ENCODE results near the gene ECT2.
"Not testable (repeated sequence)": the region's sequence is repeated elsewhere in the genome, so short reads cannot be mapped to it uniquely, and the experiment has no call there.

ECT2 gene, protein sequence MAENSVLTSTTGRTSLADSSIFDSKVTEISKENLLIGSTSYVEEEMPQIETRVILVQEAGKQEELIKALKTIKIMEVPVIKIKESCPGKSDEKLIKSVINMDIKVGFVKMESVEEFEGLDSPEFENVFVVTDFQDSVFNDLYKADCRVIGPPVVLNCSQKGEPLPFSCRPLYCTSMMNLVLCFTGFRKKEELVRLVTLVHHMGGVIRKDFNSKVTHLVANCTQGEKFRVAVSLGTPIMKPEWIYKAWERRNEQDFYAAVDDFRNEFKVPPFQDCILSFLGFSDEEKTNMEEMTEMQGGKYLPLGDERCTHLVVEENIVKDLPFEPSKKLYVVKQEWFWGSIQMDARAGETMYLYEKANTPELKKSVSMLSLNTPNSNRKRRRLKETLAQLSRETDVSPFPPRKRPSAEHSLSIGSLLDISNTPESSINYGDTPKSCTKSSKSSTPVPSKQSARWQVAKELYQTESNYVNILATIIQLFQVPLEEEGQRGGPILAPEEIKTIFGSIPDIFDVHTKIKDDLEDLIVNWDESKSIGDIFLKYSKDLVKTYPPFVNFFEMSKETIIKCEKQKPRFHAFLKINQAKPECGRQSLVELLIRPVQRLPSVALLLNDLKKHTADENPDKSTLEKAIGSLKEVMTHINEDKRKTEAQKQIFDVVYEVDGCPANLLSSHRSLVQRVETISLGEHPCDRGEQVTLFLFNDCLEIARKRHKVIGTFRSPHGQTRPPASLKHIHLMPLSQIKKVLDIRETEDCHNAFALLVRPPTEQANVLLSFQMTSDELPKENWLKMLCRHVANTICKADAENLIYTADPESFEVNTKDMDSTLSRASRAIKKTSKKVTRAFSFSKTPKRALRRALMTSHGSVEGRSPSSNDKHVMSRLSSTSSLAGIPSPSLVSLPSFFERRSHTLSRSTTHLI

DNA sequence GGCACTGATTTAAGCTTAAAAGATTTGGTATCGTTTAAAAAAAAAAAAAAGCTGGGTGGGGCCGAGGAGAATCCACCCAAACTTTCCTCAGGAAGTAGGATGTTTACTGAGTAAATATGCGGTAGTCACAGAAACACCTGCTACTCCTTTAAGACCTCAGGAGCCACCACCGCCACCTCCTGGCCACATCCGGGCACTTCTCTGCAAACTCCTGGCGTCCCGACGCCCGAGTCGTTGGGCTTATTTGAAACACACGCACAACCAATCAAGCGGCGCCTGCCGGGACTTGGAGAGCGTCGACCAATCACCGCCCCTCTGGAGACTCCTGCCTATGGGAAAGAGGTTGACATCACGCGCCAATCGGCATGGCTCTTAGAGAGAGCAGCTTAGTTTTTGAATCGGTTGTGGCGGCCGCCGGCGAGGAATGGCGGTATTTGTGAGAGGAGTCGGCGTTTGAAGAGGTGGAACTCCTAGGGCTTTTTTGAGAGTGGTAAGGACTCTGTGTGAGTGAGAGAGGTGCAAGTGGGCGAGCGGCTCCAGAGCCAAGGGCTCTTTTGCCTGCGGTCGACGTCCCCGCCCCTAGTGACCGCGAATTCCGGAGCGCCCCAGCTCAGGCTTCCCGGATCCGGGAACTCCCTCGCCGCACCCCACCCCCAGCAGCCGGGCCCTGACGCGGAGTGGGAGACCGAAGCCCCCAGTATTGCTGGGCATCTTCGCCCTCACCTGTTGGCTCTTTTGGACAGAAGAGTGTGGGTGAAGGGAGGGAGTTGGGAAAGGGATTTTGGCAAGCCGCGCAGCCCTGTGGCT lies at the start of gene ECT2:
Gene ECT2, plus strand, starts transcription at position 359 of the 807 bp plus-strand sequence. CDS start 3,805 bp downstream, outside the sequence.
- DNase-seq (ENCODE audit: low read depth in 2 of 2): peak; percentile 88 to 92

DNA sequence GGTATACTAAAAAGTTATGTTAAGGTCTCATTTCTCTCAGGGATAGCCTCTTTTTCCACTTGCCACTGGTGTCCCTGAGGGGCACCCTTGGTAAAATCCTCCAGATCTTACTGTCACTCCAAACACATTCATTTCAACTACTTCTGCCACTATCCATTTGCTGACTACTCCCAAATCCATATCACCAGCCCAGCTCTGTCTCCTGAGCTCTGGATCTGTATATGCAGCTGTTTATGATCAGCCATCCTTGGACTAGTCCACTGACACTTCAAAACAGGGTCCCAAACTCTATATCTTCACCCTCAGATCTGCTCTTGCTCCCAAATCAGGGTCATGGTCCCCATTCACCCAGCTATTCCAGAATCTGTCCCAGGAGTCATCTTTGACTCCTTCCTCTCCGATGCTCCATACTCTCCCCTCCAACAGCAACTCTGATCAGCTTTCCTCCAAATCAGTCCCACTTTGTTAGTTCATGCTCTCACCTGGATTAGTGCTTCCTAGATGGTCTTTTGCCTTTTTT lies 49.5 kb upstream of the ECT2 start:
- DNase-seq (ENCODE audit: low read depth in 2 of 2): no peak

DNA sequence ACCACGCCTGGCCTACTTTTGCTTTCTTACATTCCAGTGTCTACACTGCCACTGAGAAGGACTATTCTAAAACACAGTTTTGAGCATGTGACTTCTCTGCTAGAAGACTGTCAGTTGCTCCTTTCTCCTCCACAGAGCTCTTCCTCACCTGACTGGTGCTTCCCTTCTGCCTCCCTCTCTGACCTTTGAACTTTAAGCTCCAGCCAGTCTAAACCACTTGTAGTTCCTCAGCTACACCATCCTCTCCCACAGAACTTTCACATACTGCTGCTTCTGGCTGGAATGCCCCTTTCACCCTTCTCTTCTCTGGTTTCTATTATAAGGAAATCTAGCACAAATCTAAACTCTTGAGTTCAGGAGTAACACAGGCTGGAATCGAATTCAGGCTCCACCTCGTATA lies 48.8 kb upstream of the ECT2 start:
- DNase-seq (ENCODE audit: low read depth in 2 of 2): no peak

DNA sequence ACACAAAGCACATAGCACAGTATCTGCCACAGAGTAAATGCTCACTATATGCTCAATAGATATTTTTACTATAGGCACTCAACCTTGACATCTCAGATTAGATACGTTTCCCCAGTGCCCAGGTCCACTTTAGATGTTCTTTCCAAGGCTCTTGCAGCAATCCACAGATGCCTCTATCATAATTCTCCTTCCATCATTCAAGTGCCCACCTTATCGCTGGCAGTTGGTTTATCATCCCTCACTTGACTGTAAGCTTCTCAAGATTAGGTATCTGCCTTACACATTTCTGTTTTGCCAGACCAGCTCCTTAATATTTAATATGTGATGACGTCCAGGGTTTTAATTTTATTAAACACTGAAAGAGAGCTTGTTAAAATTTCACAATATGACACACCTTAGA lies 48.3 kb upstream of the ECT2 start:
- no peak for DNase-seq (ENCODE audit: low read depth in 2 of 2)

DNA sequence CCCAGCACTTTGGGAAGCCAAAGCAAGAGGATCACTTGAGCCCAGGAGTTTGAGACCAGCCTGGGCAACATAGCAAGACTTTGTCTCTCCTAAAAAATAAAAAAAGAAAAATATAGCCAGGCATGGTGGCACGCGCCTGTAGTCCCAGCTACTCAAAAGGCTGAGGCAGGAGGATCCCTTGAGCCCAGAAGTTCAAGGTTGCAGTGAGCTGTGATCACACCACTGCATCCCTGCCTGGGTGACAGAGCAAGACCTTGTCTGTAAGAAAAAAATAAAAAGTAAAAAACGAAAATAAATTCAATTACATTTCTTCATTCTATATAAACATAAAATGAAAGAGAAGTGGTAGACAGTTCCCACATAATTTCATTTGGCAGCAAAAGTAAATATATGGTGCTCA lies 47.8 kb upstream of the ECT2 start:
- DNase-seq (ENCODE audit: low read depth in 2 of 2): not testable (repeated sequence)

DNA sequence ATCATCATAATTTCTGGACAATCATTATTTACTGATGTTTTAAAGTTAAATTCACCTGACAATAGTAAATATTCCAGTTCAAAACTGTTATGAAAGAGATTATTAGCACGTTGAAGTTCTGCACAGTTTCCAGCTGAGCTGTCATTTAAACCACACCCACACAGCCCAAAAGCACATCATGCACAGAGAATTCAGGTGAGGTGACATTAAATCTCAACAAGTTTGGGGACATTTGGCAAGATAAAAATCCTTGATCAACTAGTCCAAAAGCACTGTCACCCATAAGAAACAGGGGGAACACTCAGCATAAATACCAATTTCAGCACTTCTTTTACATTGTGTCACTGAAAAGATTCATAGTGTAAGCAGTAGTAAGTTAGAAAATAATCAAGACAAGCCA lies 46.5 kb upstream of the ECT2 start:
- DNase-seq (ENCODE audit: low read depth in 2 of 2): no peak

DNA sequence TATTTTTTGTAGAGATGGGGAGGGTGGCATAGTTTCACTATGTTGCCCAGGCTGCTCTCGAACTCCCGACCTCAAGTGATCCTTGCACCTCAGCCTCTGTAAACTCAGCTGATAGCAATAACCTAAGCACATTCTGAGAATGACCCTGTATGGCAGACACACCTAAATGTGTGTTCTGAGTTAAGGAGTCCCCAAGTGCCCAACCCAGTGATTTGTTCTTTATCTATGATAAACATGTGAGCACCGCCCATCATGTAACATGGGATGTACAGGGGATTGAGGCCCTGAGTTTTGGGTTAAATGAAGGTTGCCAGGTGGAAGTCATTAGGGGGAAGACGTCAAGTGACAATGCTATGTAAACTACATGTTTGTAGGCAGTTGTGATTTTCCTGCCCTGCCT lies 45.4 kb upstream of the ECT2 start:
- no peak for DNase-seq (ENCODE audit: low read depth in 2 of 2)

DNA sequence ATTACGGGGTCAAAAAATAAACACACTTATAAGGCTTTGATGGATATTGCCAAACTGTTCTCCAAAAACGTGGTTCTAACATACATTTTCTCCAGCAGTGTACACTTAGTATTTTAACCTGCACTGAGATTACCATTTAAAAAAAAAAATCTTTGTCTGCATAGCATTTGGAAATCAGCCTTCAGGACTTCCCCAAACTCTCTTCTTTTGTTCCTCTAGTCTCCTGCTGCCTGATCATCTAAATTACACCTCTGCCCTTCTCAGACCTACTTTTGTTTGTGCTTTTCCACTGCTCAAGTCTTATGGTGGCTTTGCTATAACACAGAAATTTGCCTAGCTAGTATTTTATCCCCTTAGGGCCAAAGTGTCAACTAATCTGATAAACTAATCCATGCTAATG lies 43.5 kb upstream of the ECT2 start:
- DNase-seq (ENCODE audit: low read depth in 2 of 2): no peak

DNA sequence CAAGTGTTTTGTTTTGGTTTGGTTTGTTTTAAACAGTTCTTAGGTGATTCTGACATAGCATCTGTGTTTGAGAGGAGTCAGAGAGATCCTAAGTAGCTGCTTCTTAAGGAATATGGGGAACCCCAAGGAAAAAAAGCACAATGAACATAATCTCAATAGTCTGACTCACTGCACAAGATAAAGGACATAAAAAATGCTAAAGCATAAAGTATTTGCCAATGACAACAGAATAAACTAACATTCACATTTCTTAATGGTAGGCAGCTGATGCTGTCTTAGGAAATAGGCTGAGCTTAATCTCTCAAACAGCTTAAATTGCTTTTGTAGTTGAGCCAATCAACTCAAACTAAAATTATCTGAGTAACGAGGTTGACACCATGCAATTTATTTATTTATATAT lies 42.6 kb upstream of the ECT2 start:
- no peak for DNase-seq (ENCODE audit: low read depth in 2 of 2)

DNA sequence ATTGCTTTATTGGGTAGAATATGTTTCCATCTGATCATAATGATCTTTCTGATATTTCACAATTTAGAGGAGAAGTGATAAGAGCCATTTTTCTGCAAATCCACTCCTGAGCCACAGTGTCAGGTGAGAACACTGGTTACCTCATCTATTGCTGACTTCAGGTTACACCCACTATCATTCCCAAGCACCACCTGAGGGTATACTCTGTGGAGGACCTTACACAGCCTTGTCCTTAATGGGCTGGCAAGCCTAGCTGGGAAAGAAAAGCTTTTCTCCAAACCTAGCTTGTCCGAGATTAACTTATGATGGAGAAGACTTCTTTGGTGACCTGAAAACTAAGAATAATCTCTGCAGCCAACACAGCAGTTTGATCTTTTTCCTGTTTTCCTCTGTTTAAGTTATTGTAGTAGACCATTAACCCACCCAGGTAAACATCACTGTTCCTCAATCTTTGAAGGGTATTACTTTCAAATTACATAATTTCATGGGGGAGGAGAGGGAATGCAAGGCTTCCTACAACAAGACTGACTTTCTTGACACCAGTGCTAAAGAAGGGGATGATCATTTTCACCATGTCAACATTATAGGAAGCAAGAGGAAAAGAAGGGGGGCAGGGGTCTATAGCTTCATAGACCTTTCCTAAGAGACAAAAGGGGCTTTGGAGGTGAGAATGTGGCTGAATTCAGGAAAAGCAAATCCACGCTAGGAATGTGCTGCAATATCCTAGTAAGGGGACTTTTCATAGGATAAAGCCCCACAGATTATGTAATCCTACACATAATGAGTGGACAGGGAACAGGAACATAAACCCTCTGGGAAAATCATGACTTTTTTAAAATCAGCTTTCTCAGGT lies 41.4 kb upstream of the ECT2 start:
- no peak for DNase-seq (ENCODE audit: low read depth in 2 of 2)

DNA sequence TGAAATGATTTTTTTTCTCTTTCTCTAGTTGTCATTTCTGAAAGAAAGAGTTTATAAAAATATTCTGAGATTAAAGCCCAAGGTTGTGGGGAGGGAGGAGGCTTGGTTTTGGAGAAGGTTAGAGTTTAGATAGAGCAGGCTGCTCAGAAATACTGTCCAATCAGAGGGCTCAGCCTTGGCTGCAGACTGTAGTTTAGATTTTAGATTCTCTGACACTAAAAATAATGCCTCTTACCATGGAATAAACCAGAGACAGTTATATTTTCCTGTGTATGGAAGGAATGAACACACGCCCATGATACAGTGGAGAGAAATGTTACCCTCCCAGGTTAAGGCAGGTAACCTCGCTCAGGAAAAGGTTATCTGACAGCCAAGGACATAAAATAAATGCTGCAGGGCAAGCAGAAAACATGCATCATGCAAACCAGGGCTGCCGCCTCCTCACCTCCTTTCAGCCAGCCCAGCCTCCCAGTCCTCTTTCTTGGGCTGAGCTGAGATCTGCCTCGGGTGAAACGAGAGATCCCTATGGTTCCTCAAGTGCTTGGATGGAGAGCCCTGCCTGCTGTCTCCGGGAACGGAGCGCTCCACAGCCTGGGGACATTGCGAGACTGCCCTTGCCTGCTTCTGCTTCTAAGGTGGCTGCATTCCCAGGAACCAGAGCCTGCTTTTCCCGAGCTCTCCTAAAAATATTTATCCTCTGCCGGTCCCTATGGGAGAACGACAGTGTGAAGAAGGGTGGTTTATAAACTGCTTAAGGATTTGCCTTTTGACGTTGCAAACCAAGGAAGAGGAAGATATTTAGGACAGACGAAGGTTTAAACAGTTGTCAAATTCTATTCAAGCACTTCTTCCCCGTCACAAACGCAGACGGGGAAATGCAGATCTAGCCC lies 40.5 kb upstream of the ECT2 start:
- DNase-seq (ENCODE audit: low read depth in 2 of 2): no peak

DNA sequence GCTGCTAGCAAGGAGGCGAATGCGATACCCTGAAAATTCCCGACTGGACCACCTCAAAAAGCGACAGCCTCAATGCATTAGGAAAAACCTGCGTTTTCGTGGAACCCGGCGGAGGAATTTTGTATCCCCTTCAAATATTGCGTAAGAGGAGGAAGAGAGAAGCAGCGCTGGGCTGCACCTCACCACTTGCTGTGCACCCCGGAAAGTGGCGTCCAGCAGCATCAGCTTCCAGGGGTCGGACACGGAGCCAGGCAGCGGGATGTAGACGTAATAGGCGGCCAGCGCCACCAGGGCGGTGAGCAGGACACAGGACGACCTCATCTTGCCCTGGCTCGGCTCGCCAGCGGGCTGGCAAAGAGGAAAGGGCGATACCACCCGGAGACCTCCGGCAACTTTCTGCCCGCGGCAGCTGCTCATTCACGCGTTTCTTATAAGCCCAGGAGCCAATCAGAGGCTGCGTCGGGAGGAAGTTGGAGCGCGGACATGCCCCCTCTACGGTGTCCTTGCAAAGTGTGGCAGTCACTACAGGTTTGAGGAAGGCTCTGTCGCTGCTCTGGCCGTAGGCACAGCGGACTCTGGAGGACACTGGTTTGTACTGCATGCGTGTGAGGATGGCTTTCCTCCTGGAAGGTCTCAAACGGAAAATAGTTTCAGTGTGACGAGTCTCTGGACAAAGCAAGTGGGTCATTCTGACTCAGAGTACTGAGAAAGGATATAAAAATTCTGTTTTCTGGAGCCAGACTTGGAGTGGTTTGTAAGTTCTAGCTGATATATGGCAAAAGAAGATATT lies 39.7 kb upstream of the ECT2 start, which contains the start of gene NCEH1:
Gene NCEH1, minus strand, starts transcription at position 404 of the 790 bp plus-strand sequence. Its CDS starts 83 bp downstream, at position 321.
- peak in 1 of 2 donors; percentile 28 for DNase-seq (ENCODE audit: low read depth in 2 of 2)

DNA sequence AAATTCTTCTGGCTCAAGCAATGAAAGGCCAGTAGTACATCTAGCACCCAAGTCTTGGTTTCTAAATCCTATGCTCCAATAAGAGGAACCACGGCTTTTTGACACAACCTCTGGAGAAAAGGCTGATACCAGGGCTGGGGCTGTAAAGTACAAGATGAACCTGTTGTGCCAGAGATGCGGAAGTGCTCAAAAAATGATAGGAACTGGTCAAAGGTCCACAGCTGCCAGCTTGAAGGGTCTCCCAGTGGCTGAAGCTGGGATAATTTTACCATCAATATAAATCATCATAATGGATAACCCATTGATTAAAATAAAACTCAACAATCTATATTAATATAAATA lies 39.1 kb upstream of the ECT2 start:
- DNase-seq (ENCODE audit: low read depth in 2 of 2): no peak

DNA sequence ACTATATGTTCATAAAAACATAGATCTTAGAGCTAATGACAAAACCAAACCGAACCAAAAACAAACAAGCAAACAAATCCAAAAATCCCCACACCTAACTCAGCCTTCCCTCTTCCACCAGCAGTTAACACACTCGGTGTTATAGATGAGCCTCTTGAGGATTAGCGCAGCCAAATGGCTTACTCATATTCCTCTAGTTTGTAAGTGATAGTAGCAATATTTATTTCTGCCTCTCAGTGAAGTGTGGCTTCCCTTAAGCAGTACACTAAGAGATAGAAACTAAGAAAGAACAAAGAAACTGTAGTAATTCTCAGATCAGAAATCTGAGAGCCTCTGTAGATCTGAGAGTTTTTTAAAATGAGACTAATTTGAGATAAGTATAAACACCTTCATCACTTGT lies 37.2 kb upstream of the ECT2 start:
- no peak for DNase-seq (ENCODE audit: low read depth in 2 of 2)

DNA sequence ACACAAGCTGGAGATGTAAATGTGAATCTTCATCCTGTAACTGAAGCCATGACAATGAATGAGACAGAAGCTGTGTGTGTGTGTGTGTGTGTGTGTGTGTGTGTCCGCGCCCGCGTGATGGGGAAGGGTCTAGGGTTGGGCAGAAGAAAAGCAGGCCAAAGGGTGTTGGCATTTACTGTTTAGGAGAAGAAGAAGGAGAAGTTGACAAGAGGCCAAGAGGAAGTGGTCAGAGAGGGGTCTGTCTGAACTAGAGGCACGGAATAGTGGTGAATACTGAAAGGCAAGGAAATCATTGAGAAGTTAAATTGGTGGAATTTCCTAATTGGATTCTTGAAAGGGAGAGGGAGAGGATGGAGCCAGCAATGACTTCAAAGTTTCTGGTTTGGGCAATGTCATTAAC lies 34.0 kb upstream of the ECT2 start:
- no peak for DNase-seq (ENCODE audit: low read depth in 2 of 2)

DNA sequence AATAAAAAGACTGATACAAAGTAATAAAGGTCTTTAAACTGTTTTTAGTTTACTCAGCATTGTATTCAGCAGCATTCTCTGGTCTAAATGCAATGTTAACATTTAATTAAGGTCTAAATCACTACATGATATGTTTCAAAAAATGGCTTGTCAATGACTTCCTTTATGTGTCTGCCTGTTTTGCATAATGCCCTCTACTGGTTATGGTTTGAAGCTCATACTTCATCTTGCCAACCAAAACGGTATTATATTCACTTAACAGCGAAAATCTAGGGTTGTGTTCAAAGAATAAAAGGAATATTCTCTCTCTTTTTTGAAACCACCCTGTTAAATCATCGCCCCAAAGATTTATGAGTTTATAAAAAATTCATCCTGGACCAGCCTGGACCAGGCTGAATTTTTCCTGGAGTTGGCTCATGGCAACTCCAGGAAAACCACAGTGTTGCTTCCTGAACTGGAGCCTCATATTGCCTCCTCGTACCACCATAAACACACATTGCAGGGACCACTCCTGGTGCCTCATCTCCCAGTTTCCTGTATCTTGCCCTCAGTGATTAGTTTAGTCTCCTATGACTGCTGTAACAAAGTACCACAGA lies 32.9 kb upstream of the ECT2 start:
- no peak for DNase-seq (ENCODE audit: low read depth in 2 of 2)

DNA sequence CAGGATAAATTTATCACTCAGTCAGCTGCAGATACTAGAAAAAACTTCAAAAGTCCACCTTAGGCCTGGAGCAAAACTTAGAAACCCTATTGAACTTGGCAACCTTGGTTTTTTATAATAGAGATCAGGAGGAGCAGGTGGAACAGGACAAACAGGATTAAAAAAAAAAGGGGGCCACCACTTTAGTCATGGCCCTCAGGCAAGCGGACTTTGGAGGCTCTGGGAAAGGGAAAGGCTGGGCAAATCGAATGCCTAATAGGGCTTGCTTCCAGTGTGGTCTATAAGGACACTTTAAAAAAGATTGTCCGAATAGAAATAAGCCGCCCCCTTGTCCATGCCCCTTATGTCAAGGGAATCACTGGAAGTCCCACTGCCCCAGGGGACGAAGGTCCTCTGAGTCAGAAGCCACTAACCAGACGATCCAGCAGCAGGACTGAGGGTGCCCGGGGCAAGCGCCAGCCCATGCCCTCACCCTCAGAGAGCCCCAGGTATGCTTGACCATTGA lies 27.9 kb upstream of the ECT2 start:
- DNase-seq (ENCODE audit: low read depth in 2 of 2): not testable (repeated sequence)

DNA sequence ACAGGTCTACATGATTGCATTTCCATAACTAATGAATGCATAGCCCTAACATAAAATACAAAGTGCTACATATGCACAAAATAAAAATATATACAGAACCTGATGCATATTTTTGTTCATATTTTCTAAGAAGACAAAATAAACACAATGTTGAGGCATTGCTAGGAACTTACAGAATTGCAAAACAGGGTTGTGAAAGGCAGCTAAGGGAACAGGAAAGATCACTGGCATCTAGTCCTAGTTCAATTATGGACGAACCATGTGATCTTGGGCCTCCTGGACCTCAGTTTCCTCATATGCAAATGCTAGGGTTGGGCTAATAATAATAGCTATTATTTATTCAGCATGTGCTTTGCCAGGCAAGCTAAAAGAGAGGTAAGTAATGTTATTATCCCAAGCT lies 24.1 kb upstream of the ECT2 start:
- no peak for DNase-seq (ENCODE audit: low read depth in 2 of 2)
